Mesothelial cell of epicardium (in vitro differentiated cells): Measurements from ENCODE around the gene GCK. TPM values are rescaled to one million over a fixed set of nuclear protein-coding genes. Genes with fewer than 3 reads are reported as not detected.
A peak's percentile ranks its signal among the peaks of the same experiment; 100 is the strongest.

Experiments used
- DNase-seq, 2 experiments: peaks; one replicate each; pipeline ENCODE4 v3.0.0; 2021; ENCODE audit warnings: low spot score in 2 of 2; ENCODE audit not compliant: unreplicated experiment in 2 of 2
- H3K27ac Mint-ChIP-seq: 2 replicates; pipeline ENCODE4 v1.8.0; 2021; ENCODE audit warnings: mixed read lengths
- H3K27me3 Mint-ChIP-seq: 2 replicates; pipeline ENCODE4 v1.8.0; 2021; ENCODE audit warnings: low read depth, mixed read lengths
- H3K36me3 Mint-ChIP-seq: 2 replicates; pipeline ENCODE4 v1.8.0; 2021; ENCODE audit warnings: mixed read lengths
- H3K4me1 Mint-ChIP-seq: 2 replicates; pipeline ENCODE4 v1.8.0; 2021; ENCODE audit warnings: mixed read lengths
- H3K4me3 Mint-ChIP-seq: 2 replicates; pipeline ENCODE4 v1.8.0; 2021; ENCODE audit warnings: mild to moderate bottlenecking, moderate library complexity, mixed read lengths
- H3K9me3 Mint-ChIP-seq: 2 replicates; pipeline ENCODE4 v1.8.0; 2021; ENCODE audit warnings: mixed read lengths
- CTCF ChIP-seq: fragments of 200-600 bp; sonication (generic); IDR thresholded peaks from one replicate; pipeline ENCODE4 v1.5.0; 2021; ENCODE audit warnings: antibody characterized with exemption; ENCODE audit not compliant: unreplicated experiment
- total RNA-seq: library from RNA; stranded (reverse); gene quantifications from 3 replicates; pipeline ENCODE4 v1.2.1, GENCODE V29; 2021

The GCK gene
- total RNA-seq, 1 donor from 2014 or later = 1.5 TPM

- Mint-ChIP-seq H3K9me3 (no peaks in the 10 kb centered on the region), H3K4me3 (peak overlapping the region; percentile 63), H3K4me1 (peaks cover 16% of the 10 kb centered on the region), H3K27ac (no peak overlapping the region), H3K27me3 (peaks cover 34% of the 10 kb centered on the region), H3K36me3 (no peaks in the 10 kb centered on the region)
- peak; percentile 50 to 65 for DNase-seq
- no peak for TF ChIP-seq CTCF
Observed at GRCh38 chr7:44145969-44146911, 43.0 kb downstream of the GCK start.

GRCh38 chr7:44145479-44145968, 43.7 kb downstream of the GCK start:
- DNase-seq = no peak
- H3K9me3 Mint-ChIP-seq = no peaks in the 10 kb centered on the region
- no peaks in the 10 kb centered on the region for H3K36me3 Mint-ChIP-seq
- peaks cover 21% of the 10 kb centered on the region for H3K4me1 Mint-ChIP-seq
- peaks cover 34% of the 10 kb centered on the region for H3K27me3 Mint-ChIP-seq
- no peak overlapping the region for H3K27ac Mint-ChIP-seq
- H3K4me3 Mint-ChIP-seq = peak overlapping the region; percentile 63
- TF ChIP-seq CTCF = no peak

- no peaks in the 10 kb centered on the region for H3K36me3 Mint-ChIP-seq
- no peaks in the 10 kb centered on the region for H3K9me3 Mint-ChIP-seq
Observed at GRCh38 chr7:44144968-44145478, 44.2 kb downstream of the GCK start.

GRCh38 chr7:44144426-44144967, 44.7 kb downstream of the GCK start:
- DNase-seq = no peak
- peaks cover 21% of the 10 kb centered on the region for H3K4me1 Mint-ChIP-seq
- H3K4me3 Mint-ChIP-seq = no peak overlapping the region
- H3K9me3 Mint-ChIP-seq = no peaks in the 10 kb centered on the region
- no peaks in the 10 kb centered on the region for H3K36me3 Mint-ChIP-seq
- H3K27me3 Mint-ChIP-seq = peaks cover 34% of the 10 kb centered on the region
- no peak for TF ChIP-seq CTCF
- no peak overlapping the region for H3K27ac Mint-ChIP-seq

More at GRCh38 chr7:44144968-44145478, 44.2 kb downstream of the GCK start:
- H3K4me3 Mint-ChIP-seq = peak overlapping the region; percentile 63
- H3K4me1 Mint-ChIP-seq = peaks cover 21% of the 10 kb centered on the region
- DNase-seq = no peak
- no peak overlapping the region for H3K27ac Mint-ChIP-seq
- H3K27me3 Mint-ChIP-seq = peaks cover 34% of the 10 kb centered on the region
- no peak for TF ChIP-seq CTCF

GRCh38 chr7:44143646-44144250, 45.5 kb downstream of the GCK start:
- Mint-ChIP-seq H3K27me3 (peaks cover 32% of the 10 kb centered on the region), H3K27ac (no peak overlapping the region), H3K9me3 (no peaks in the 10 kb centered on the region), H3K36me3 (no peaks in the 10 kb centered on the region), H3K4me3 (no peak overlapping the region), H3K4me1 (peaks cover 19% of the 10 kb centered on the region)
- no peak for DNase-seq
- TF ChIP-seq CTCF = no peak
